Amygdala (tissue), 56 donors: ENCODE results near the gene FBXO36.

Experiments used
- DNase-seq, 56 donors: peaks; one replicate each; lab custom pipeline; 2025; lab: John Stamatoyannopoulos, UW

The FBXO36 gene

GRCh38 chr2:230043025-230043424 is 120.7 kb downstream of the FBXO36 start:
- no peak for DNase-seq

- no peak for DNase-seq
Observed at GRCh38 chr2:230043461-230043860, 121.2 kb downstream of the FBXO36 start.

GRCh38 chr2:230046491-230046890 is 124.2 kb downstream of the FBXO36 start:
- no peak for DNase-seq

- DNase-seq, result peak in 1 of 56 donors; percentile 1
Observed at GRCh38 chr2:230048010-230048671, 125.8 kb downstream of the FBXO36 start.

- DNase-seq, result no peak
Observed at GRCh38 chr2:230050136-230050535, 127.8 kb downstream of the FBXO36 start.

GRCh38 chr2:230052299-230052698 is 130.0 kb downstream of the FBXO36 start:
- no peak for DNase-seq

GRCh38 chr2:230053753-230054478 is 131.6 kb downstream of the FBXO36 start:
- peak in 3 of 56 donors; percentile 6 to 10 (median 6) for DNase-seq

GRCh38 chr2:230060672-230061293 is 138.5 kb downstream of the FBXO36 start:
- no peak for DNase-seq
